Spleen (tissue), 11 donors: ENCODE results near the gene TRAPPC14. TPM values are rescaled to one million over a fixed set of nuclear protein-coding genes. Genes with fewer than 3 reads are reported as not detected.

Source experiments
- DNase-seq: peaks from one replicate; pipeline ENCODE4 v3.0.0-alpha.2; 2020
- H3K27ac ChIP-seq, 8 donors: fragments of 200-600 bp; sonication (generic) in 7 of 8; 1 replicate in 4 of 8; 2 replicates in 4 of 8; pipeline versions ENCODE4 v1.5.0 to v1.8.0; 2016 to 2021; ENCODE audit warnings: inconsistent platforms in 4 of 8, mild to moderate bottlenecking in 4 of 8, moderate library complexity in 1 of 8
- H3K27me3 ChIP-seq, 7 donors: fragments of 200-600 bp; sonication (generic) in 6 of 7; replicated peaks in 1 of 7; 1 replicate in 4 of 7; 2 replicates in 3 of 7; pipeline versions ENCODE4 v1.5.0 to v1.8.0; 2016 to 2021; ENCODE audit warnings: inconsistent platforms in 3 of 7, mild to moderate bottlenecking in 1 of 7
- H3K36me3 ChIP-seq, 6 donors: fragments of 200-600 bp; sonication (generic) in 5 of 6; 1 replicate in 4 of 6; 2 replicates in 2 of 6; pipeline versions ENCODE4 v1.5.0 to v1.8.0; 2016 to 2021; ENCODE audit warnings: inconsistent platforms in 2 of 6
- H3K4me1 ChIP-seq, 6 donors: fragments of 200-600 bp; sonication (generic) in 5 of 6; 1 replicate in 3 of 6; 2 replicates in 3 of 6; pipeline versions ENCODE4 v1.5.0 to v1.8.0; 2016 to 2021; ENCODE audit warnings: inconsistent platforms in 3 of 6
- H3K4me3 ChIP-seq, 8 donors: fragments of 200-600 bp; sonication (generic) in 7 of 8; 1 replicate in 4 of 8; 2 replicates in 4 of 8; pipeline versions ENCODE4 v1.5.0 to v1.8.0; 2016 to 2021; ENCODE audit warnings: inconsistent platforms in 4 of 8, mild to moderate bottlenecking in 4 of 8, moderate library complexity in 2 of 8
- H3K9me3 ChIP-seq, 8 donors: fragments of 200-600 bp; sonication (generic) in 7 of 8; 1 replicate in 4 of 8; 2 replicates in 4 of 8; pipeline versions ENCODE4 v1.5.0 to v1.8.0; 2016 to 2021; ENCODE audit warnings: inconsistent platforms in 4 of 8
- POLR2A ChIP-seq, 3 donors: fragments of 450-650 bp; IDR thresholded peaks; one replicate each; pipeline ENCODE4 v1.5.1; 2017; ENCODE audit warnings: antibody characterized with exemption in 3 of 3, mild to moderate bottlenecking in 1 of 3
- POLR2AphosphoS5 ChIP-seq, 3 donors: sonication (generic); formaldehyde crosslinking; IDR thresholded peaks; one replicate each; pipeline ENCODE4 v1.5.1; 2017; ENCODE audit warnings: antibody characterized with exemption in 3 of 3
- WGBS, 5 donors: extraction: QIAGEN DNeasy Blood & Tissue Kit in 3 of 5; methylation state at CpG; one replicate each; pipeline versions ENCODE4 v1.1.5 to v1.1.7; 2013 to 2018; 5-methylcytosine and 5-hydroxymethylcytosine counted together
- intact Hi-C: fragments of 100-400 bp; cut with DNase I; formaldehyde crosslinking; loops from one replicate; pipeline ENCODE4 v1.15.0; 2023; ENCODE audit warnings: low total_unique reads
- polyA plus RNA-seq, 3 donors: library from polyadenylated mRNA; stranded (reverse); fragments of 200-250 nt; gene quantifications; one replicate each; pipeline ENCODE4 v1.2.1, GENCODE V29; 2013
- total RNA-seq, 7 donors: library from RNA; depleted of rRNA in 3 of 7; stranded (reverse); fragments of >200 nt in 3 of 7; fragmentation: NEBNext Ultra II Directional in 4 of 7; extraction: Animal tissue kit (Norgen Biotek cat#: 25700) in 4 of 7; gene quantifications; one replicate each; pipeline versions ENCODE4 v1.1.0 to v1.2.1, GENCODE V29; 2016 to 2021
- TF ChIP-seq, protein P1 (sequence below), 11 experiments: fragments of 200-600 bp in 7 of 11; fragments of 450-650 bp in 4 of 11; sonication (generic) in 4 of 11; IDR thresholded peaks in 8 of 11; conservative IDR thresholded peaks in 3 of 11; 1 replicate in 7 of 11; 2 replicates in 4 of 11; pipeline versions ENCODE4 v1.4.0 to v1.8.0; 2016 to 2021; ENCODE audit warnings: antibody characterized with exemption in 11 of 11, inconsistent platforms in 4 of 11, mild to moderate bottlenecking in 1 of 11
- donor health status: healthy with polysubstance abuse.
- donor health status: DM: no; HTN: no; CAD: no; lungs with moderate emphysema.
- donor health status: DM: no; HTN: no; CAD: no.
- donor health status: Bipolar disorder and iron deficiency.
- donor health status: healthy.
- donor health status: DM: no; HTN: no; CAD: no.
- donor health status: DM: yes; HTN: yes; CAD: no.

TRAPPC14 gene
- total and polyA plus RNA-seq, 10 donors: 33.0 to 68.7 (median 49.8) TPM

DNA sequence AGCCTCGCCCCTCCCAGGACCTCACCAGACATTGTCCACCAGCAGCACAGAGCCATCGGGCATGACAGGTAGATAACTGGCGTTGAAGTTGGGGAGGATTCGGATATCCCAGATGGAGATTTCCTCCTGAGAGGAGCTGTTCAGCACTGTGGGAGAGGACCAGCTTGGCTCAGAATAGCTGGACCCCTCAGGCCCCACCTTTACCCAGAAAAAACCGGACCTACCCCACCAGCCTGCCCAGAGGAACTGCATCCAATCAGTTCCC lies 1.5 kb downstream of the TRAPPC14 start:
- no peak for TF ChIP-seq POLR2AphosphoS5 (IDR thresholded peaks at IDR 0.05)
- no peak for TF ChIP-seq POLR2A (IDR thresholded peaks at IDR 0.05)
- TF ChIP-seq, protein P1, sequence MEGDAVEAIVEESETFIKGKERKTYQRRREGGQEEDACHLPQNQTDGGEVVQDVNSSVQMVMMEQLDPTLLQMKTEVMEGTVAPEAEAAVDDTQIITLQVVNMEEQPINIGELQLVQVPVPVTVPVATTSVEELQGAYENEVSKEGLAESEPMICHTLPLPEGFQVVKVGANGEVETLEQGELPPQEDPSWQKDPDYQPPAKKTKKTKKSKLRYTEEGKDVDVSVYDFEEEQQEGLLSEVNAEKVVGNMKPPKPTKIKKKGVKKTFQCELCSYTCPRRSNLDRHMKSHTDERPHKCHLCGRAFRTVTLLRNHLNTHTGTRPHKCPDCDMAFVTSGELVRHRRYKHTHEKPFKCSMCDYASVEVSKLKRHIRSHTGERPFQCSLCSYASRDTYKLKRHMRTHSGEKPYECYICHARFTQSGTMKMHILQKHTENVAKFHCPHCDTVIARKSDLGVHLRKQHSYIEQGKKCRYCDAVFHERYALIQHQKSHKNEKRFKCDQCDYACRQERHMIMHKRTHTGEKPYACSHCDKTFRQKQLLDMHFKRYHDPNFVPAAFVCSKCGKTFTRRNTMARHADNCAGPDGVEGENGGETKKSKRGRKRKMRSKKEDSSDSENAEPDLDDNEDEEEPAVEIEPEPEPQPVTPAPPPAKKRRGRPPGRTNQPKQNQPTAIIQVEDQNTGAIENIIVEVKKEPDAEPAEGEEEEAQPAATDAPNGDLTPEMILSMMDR (IDR thresholded peaks at IDR 0.05 in 8 of 11, conservative IDR thresholded peaks at IDR 0.05 in 3 of 11): no peak
- intact Hi-C loops: no loop called here
- Histone ChIP-seq H3K27me3 (no peaks in the 10 kb centered on the region), H3K9me3 (no peaks in the 10 kb centered on the region), H3K36me3 (peaks cover 0 to 54% (median 36%) of the 10 kb centered on the region in 6 donors), H3K27ac (peak overlapping the region in 7 of 8 donors; percentile 88 to 97 (median 95)), H3K4me1 (peaks cover 17 to 75% (median 61%) of the 10 kb centered on the region in 6 donors), H3K4me3 (peak overlapping the region in 6 of 8 donors; percentile 73 to 98 (median 88))
- peak; percentile 74 for DNase-seq
- 70 to 86% (median 78%) methylated on average over 5 of the region's 5 CpGs for WGBS, 5 donors

DNA sequence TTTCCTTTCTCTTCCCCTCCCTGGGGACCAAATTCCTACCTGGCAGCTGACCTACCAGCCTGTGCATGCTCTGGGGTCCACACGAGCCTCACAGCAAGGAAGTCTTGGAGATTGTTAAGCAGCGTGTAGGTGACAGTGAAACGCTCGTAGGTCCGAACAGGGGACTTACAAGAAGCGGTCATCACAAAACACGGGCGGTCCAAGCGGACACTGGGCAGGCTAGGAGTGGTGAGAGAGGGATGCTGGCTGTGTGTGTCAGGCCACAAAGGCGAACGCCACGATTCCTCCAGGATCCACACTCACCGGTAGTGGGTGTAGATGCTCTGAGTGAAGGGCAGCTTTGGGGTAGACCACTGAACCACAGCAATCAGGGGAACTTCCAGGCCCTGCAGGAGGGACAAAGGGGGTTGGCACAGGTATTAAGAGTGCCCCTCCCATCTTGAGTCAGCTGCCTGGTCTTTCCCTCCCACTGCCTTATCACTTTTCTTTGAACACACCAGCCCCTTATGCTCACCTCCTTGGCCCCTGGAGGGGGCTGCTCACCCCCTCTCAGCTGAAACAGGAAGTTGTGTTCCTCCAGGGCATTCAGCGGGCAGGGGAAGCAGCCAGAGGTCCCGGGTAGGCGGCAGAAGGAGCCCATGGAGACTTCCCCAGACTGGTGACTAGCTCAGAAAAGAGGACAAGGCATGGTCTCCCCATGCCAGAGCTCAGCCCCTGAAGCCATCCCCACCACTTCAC lies 2.0 kb downstream of the TRAPPC14 start:
- peak; percentile 78 for DNase-seq
- H3K4me1 ChIP-seq: peaks cover 22 to 80% (median 66%) of the 10 kb centered on the region in 6 donors
- WGBS, 5 donors: 67 to 80% (median 73%) methylated on average over 14 to 16 of the region's 16 CpGs
- H3K4me3 ChIP-seq: peak overlapping the region in 6 of 8 donors; percentile 73 to 98 (median 88)
- TF ChIP-seq POLR2AphosphoS5 (IDR thresholded peaks at IDR 0.05): peak in 1 of 3 donors; percentile 26
- TF ChIP-seq, protein P1 (IDR thresholded peaks at IDR 0.05 in 8 of 11, conservative IDR thresholded peaks at IDR 0.05 in 3 of 11): no peak
- H3K36me3 ChIP-seq: peaks cover 0 to 59% (median 36%) of the 10 kb centered on the region in 6 donors
- no peaks in the 10 kb centered on the region for H3K27me3 ChIP-seq
- peak overlapping the region in 7 of 8 donors; percentile 88 to 97 (median 95) for H3K27ac ChIP-seq
- H3K9me3 ChIP-seq: no peaks in the 10 kb centered on the region
- intact Hi-C loops: no loop called here

DNA sequence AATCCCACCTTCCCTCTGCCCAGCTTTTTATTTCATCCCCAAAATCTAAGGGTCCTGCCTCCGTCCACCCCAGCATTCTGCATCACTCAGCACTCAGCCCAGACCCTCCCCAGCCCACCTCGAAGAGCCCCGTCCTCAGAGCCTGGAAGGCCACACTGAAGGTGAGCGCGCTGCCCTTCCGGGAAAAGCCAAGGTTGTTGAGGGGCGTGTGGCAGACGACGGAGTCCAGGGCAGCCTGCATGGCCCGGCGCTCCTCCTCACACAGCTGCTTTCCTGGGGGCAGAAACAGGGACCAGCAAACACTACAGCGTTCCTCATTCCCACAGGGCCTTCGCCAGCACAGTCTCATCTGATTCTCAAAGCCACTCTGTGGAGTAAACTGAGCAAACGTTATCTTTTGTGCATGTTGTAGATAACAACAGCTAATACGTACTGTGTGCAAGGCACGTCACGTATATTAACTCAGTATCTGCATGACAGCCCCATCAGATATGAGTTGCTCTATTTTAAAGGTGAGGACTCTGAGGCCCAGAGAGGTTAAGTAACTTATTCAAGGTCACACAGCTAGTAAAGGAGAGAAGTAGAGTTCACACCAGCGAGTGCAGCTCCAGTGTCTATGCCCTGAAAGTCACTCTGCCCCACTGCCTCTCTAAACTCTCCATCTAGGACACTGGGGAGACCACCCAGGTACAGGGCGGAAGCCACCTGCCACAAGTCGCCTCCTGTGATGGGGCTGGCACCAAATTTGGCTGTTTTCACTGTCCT lies 2.8 kb downstream of the TRAPPC14 start:
- Histone ChIP-seq H3K4me1 (peaks cover 22 to 88% (median 73%) of the 10 kb centered on the region in 6 donors), H3K27ac (peak overlapping the region in 3 of 8 donors; percentile 95 to 97 (median 97)), H3K36me3 (peaks cover 0 to 67% (median 37%) of the 10 kb centered on the region in 6 donors), H3K9me3 (no peaks in the 10 kb centered on the region), H3K27me3 (no peaks in the 10 kb centered on the region), H3K4me3 (no peak overlapping the region)
- DNase-seq: peak; percentile 77
- intact Hi-C loops: no loop called here
- 77 to 88% (median 86%) methylated on average over 20 of the region's 20 CpGs for WGBS, 5 donors
- TF ChIP-seq POLR2AphosphoS5 (IDR thresholded peaks at IDR 0.05) (no peak), POLR2A (IDR thresholded peaks at IDR 0.05) (no peak)
- TF ChIP-seq, protein P1 (IDR thresholded peaks at IDR 0.05 in 8 of 11, conservative IDR thresholded peaks at IDR 0.05 in 3 of 11): no peak
